ENCODE data around the gene ZSWIM2.
"Not testable (repeated sequence)": the region's sequence is repeated elsewhere in the genome, so short reads cannot be mapped to it uniquely, and the experiment has no call there.

Gene ZSWIM2, protein sequence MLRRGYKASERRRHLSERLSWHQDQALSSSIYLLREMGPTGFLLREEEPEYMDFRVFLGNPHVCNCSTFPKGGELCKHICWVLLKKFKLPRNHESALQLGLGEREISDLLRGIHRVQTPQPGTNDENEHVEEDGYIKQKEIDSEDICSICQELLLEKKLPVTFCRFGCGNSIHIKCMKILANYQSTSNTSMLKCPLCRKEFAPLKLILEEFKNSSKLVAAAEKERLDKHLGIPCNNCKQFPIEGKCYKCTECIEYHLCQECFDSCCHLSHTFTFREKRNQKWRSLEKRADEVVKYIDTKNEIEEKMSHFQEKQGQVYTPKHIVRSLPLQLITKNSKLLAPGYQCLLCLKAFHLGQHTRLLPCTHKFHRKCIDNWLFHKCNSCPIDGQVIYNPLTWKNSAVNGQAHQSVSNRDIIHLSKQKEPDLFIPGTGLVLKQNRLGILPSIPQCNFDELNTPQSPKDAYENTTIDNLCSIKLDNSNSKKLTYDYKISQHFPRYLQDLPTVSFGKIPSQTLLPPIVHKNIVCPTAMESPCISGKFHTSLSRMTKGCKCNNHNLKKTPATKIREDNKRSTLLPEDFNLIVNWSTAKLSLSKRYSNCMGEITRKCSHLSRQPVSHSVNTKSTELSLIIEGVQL

GRCh38 chr2:186848873-186849578, at the start of gene ZSWIM2:
Gene ZSWIM2 (minus strand): TSS chr2:186849170. CDS start chr2:186849130, 40 bp downstream.
- DNase-seq (ENCODE audit: low spot score) = peak; percentile 87

DNA sequence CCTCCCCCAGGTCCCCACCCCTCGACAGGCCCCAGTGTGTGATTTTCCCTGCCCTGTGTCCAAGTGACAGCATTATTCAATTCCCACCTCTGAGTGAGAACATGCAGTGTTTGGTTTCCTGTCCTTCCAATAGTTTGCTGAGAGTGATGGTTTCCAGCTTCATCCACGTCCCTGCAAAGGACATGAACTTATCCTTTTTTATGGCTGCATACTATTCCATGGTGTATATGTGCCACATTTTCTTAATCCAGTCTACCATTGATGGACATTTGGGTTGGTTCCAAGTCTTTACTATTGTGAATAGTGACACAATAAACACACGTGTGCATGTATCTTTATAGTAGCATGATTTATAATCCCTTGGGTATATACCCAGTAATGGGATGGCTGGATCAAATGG, 47.2 kb upstream of the ZSWIM2 start:
- not testable (repeated sequence) for DNase-seq (ENCODE audit: low spot score)

GRCh38 chr2:186895451-186895850, 46.5 kb upstream of the ZSWIM2 start:
- DNase-seq (ENCODE audit: low spot score) = no peak

DNA sequence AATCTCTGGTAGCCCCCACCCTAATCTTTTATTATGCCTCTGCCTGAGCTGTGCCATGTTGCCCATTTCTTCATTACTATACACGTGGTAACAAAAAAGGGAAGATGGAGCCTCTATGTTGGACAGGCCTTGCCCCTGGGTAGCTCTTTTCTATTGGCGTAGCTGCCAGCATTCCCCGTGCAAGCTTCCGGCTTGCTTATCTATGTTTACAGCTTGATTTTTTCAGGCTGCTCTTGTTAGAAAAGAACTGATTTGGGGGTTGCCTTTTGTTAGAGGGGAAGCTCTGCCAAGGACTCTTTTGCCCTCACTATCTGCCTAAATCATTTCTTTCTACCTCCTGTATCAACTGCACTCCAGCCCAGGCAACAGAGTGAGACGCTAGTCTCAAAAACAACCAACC, 45.5 kb upstream of the ZSWIM2 start:
- no peak for DNase-seq (ENCODE audit: low spot score)

- DNase-seq (ENCODE audit: low spot score) = no peak
Measured at GRCh38 chr2:186892821-186893220, 43.9 kb upstream of the ZSWIM2 start.

DNA sequence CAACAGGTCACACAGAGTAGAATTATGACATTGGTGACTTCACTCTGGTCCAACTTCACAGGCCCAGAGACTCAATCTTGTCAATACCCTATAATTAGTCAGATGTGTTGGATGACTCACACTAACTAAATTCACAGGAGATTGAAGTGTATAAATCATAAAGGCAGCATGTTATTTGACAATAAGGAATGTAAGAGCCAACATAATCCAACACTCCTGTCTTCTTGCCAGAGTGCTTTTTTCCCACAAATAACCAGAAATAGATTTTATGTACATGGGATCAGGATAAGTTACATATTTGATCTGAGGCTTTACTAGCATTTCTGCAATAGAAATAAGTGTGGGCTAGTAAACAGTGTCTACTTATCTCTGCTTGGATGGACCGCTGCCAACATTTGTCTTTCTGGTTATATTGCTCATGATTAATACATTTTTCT, 42.2 kb upstream of the ZSWIM2 start:
- no peak for DNase-seq (ENCODE audit: low spot score)

DNA sequence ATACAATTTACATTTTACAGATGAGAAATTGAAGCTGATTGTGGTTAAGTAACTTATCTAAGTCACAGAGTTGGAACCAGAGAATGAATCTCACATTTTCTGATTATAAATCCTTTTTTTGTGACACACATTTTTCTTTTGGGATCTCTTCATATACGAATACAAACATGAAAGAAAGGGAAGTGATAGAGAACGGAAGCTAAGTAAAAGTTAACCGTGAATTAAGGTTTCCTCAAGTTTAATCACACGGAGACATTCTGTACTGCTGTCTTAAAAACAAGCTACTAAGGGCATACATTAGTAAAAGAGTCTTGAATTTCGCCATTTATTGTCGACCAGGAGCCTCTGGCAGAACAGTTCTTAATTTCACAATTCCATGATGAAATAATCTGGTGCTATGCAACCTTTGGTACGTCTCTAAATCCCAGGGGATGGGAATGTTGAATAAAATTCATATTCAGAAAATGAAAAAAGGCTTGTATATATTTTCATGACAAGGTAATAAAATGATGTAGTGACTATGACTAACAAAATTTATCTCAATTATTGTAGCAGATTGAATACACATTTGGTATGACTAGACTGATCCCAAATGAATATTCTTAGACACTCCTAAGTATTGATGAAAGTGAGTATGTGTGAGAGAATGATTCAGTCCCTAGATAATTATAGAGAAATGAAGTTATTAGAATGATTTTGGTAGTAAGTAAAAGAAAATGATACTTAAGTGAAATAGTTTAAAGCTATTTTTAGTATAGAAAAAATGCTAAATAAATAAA, 40.3 kb upstream of the ZSWIM2 start:
- DNase-seq (ENCODE audit: low spot score) = no peak

- no peak for DNase-seq (ENCODE audit: low spot score)
Measured at GRCh38 chr2:186887107-186888090, 38.4 kb upstream of the ZSWIM2 start.

- no peak for DNase-seq (ENCODE audit: low spot score)
Measured at GRCh38 chr2:186884587-186884986, 35.6 kb upstream of the ZSWIM2 start.

DNA sequence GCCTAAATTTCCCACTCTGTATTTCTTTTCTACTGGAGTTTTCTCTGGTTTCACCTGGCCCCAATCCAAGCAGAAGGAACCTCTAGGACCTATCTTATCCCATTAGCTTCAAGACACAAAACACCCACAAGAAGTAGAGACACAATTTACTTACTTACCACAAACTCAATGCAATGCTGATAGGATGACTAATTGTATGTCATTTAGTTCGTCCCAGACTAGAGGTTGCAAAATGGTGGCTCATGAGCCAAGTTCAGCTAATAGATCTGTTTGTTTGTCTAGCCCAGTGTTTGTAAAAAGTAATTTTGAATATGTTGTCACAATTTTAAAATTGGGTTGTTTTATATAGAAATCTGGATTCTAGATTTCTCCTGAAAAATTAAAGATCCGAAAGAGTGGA, 34.7 kb upstream of the ZSWIM2 start:
- no peak for DNase-seq (ENCODE audit: low spot score)

- DNase-seq (ENCODE audit: low spot score) = no peak
Measured at GRCh38 chr2:186882511-186883071, 33.6 kb upstream of the ZSWIM2 start.

DNA sequence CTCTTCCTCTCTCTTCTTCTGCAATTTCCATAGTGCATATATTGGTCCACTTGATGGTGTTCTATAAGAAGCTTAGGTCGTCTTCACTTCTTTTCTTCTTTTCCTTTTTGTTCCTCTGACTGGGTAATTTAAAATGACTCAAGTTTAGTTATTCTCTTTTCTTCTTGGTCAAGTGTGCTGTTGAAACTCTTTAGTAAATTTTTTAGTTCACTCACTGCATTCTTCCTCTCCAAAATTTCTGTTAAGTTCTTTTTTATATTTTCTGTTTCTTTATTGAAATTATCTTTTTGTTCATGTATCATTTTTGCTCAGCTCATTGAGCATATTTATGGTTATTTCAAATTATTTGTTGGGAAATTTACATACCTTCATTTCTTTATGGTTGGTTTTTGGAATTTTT, 32.7 kb upstream of the ZSWIM2 start:
- DNase-seq (ENCODE audit: low spot score) = no peak

DNA sequence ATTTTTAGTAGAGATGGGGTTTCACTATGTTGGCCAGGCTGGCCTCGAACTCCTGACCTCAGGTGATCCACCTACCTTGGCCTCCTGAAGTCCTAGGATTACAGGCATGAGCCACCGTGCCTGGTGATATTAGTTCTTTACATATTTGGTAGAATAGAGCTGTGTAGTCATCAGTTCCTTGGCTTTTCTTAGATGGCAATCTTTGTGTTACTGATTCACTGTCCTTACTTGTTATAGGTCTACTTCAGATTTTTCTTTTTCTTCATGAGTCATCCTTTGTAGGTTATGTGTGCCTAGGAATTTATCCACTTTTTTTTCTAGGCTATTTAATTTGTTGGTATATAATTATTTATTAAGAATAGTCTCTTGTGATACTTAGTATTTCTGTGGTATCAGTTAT, 30.3 kb upstream of the ZSWIM2 start:
- no peak for DNase-seq (ENCODE audit: low spot score)

DNA sequence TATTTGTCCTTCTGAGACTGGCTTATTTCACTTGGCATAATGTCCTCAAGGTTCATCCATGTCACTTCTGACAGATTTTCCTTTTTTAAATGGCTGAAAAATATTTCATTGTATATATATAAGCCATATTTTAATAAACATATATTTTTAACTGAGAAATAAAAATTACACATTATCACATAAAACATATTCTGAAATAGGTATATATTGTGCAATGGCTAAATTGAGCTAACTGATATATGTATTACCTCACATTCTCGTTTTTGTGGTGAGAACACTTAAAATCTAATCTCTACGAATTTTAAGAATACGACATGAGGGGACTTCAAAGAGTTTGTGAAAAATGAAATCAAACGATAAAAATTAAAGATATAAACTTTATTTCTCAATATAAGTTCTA, 25.7 kb upstream of the ZSWIM2 start:
- no peak for DNase-seq (ENCODE audit: low spot score)

DNA sequence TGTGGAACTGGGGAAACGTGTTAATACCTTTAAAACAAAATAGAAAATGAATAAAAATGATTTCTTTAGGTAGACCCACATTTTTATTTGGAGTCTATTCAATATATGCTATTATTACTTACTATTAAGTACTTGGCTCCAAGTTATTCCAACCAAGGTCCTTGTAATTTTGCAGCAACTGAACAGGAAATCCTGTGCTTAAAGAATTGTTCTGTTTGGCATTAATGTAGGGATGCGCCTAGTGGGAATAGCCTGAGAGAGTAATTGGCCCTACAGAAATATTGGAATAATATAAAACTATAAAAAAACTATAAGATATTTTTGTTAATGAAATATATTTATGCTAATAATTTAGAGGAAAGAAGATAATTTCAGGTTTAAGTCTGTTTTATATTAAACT, 22.9 kb upstream of the ZSWIM2 start:
- no peak for DNase-seq (ENCODE audit: low spot score)

GRCh38 chr2:186868344-186868743, 19.4 kb upstream of the ZSWIM2 start:
- DNase-seq (ENCODE audit: low spot score) = no peak

GRCh38 chr2:186862869-186863709, 14.1 kb upstream of the ZSWIM2 start:
- peak; percentile 42 for DNase-seq (ENCODE audit: low spot score)

- DNase-seq (ENCODE audit: low spot score) = no peak
Measured at GRCh38 chr2:186855216-186855615, 6.2 kb upstream of the ZSWIM2 start.

DNA sequence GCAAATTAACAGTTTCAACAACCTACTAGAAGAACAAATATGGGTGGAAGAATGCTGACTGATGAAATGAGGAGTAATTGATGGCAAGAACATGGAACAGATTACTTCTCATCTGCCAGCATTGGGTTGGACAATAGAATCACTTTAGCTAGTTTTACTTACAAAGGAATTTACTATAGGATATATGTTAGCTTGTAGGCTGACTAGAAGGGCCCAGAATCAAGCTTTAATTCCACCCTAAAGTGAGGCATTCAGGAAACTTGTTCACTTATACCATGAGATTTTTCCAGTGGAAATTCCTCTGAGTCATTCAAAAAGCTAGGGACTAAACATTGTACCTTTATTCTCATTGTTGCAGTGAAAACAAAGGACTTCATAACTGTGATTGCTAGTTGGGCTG, 5.0 kb upstream of the ZSWIM2 start:
- no peak for DNase-seq (ENCODE audit: low spot score)

DNA sequence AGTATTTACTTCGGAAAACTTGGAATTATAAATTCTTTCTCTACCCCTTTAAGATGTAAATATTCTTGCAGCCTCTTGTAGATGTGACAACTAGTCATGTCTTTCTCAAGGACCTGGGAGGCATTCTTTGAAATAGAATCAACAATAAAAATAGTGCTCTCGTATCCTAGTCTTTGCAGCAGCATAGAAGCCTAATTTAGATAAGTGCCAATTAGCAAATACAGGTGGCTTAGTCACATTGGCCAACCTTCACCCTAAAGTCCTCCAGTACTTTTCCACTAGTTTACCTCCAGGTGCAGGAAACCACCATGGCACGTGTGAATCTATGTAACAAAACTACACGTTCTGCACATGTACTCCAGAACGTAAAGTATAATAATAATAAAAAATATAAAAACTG, 3.5 kb upstream of the ZSWIM2 start:
- DNase-seq (ENCODE audit: low spot score) = no peak
